Omental fat pad (tissue), 4 donors: ENCODE measurements around the gene FBXW2. TPM values are rescaled to one million over a fixed set of nuclear protein-coding genes. Genes with fewer than 3 reads are reported as not detected.

Experiments
- ATAC-seq: fragments of 150-250 bp; one replicate; pipeline ENCODE4 v1.9.1; 2016; ENCODE audit warnings: mild to moderate bottlenecking, moderate library complexity; ENCODE audit not compliant: low FRiP score
- DNase-seq: peaks from one replicate; pipeline ENCODE4 v3.0.0-alpha.2; 2019; ENCODE audit warnings: low spot score
- CTCF ChIP-seq, 3 donors: fragments of 450-650 bp; IDR thresholded peaks; one replicate each; pipeline ENCODE4 v1.5.1; 2016 to 2017; ENCODE audit warnings: antibody characterized with exemption in 3 of 3, mild to moderate bottlenecking in 3 of 3, moderate library complexity in 2 of 3
- total RNA-seq, 4 donors: library from RNA; depleted of rRNA; stranded (reverse); fragments of >200 nt; gene quantifications; one replicate each; pipeline ENCODE4 v1.1.0, GENCODE V29; 2016

Gene FBXW2
- total RNA-seq, 4 donors from 2014 or later = 36.4 to 61.8 (median 42.1) TPM

DNA sequence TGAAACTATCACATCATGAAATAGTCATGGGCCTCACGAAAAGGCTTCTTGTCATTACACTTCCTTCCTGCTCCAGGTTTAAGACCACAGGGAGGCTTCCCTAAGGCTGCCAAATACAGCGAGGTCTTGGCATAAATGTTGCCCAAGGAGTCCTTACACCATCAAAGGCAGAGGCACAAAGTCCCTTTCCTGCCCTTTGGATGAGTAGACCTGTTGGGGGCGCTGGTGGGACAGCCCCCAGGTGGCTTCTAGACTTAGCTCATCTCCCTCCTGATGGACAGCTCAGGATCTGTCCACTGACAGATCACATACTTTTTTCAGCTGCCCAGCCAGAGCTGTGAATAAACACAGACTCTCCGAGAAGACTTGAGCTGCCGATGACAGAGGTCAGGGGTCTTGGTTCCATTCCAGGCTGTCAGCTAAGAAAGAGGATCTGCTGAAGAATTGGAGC, 63.4 kb downstream of the FBXW2 start:
- DNase-seq (no peak), ATAC-seq (no peak)
- TF ChIP-seq CTCF (IDR thresholded peaks at IDR 0.05) = no peak

- DNase-seq = no peak
- no peak for TF ChIP-seq CTCF (IDR thresholded peaks at IDR 0.05)
- ATAC-seq = no peak
Observed at GRCh38 chr9:120726484-120726883, 66.7 kb downstream of the FBXW2 start.

GRCh38 chr9:120725907-120726306, 67.3 kb downstream of the FBXW2 start:
- ATAC-seq = no peak
- DNase-seq = no peak
- TF ChIP-seq CTCF (IDR thresholded peaks at IDR 0.05) = no peak

DNA sequence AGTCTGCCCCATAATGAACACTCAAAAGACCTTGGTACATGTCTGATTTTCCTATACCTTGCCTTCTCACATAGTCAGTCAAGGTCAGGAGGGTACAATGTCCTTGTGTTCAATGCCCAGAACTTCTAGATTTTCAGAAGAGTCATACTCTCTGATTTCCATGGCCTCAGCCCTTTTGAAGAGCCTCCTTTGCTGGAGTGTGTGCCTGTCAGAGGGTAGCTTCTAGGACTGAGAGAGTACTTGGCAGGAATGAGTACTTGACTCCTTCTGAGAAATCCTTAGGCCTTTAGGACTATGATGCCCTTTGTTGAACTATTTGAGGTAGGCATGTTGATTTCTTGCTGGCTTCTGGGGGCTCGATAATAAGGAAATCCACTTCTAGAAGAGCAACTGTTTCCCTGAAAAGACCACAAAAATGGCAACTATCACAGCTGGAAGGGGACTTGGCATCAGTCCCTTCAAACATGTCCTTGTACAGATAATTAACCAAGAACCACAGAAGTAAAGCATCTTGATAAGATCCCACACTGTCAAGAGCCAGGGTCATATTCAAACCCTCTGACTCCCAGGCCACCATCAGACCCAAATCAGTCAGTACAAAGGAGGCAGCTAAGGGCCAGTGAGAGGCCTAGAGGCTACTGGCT, 68.3 kb downstream of the FBXW2 start:
- TF ChIP-seq CTCF (IDR thresholded peaks at IDR 0.05) = no peak
- DNase-seq (no peak), ATAC-seq (no peak)

GRCh38 chr9:120723565-120723964, 69.7 kb downstream of the FBXW2 start:
- TF ChIP-seq CTCF (IDR thresholded peaks at IDR 0.05) = no peak
- ATAC-seq (peak; percentile 78), DNase-seq (no peak)

- ATAC-seq (no peak), DNase-seq (no peak)
- TF ChIP-seq CTCF (IDR thresholded peaks at IDR 0.05) = no peak
Observed at GRCh38 chr9:120720404-120720803, 72.8 kb downstream of the FBXW2 start.

- DNase-seq (no peak), ATAC-seq (no peak)
- no peak for TF ChIP-seq CTCF (IDR thresholded peaks at IDR 0.05)
Observed at GRCh38 chr9:120718316-120718715, 74.9 kb downstream of the FBXW2 start.
